Head of caudate nucleus (tissue), 42 donors: Measurements from ENCODE around the gene ITFG1.

ENCODE experiments used
- DNase-seq, 42 donors: peaks; one replicate each; pipeline versions ENCODE4 v3.0.0 to v3.0.0-alpha.2; 2020 to 2021; ENCODE audit warnings: mixed read lengths in 7 of 42
- intact Hi-C: fragments of 100-400 bp; cut with DNase I; formaldehyde crosslinking; loops from one replicate; pipeline ENCODE4 v1.15.0; 2022

ITFG1 gene

GRCh38 chr16:47304563-47304962 lies 156.3 kb downstream of the ITFG1 start:
- DNase-seq, result no peak
- intact Hi-C loops, result no loop called here

GRCh38 chr16:47299587-47299986 lies 161.3 kb downstream of the ITFG1 start:
- intact Hi-C loops, result no loop called here
- no peak for DNase-seq

- no peak for DNase-seq
- intact Hi-C loops, result no loop called here
Observed at GRCh38 chr16:47284999-47285398, 175.9 kb downstream of the ITFG1 start.

GRCh38 chr16:47278306-47278970 lies 182.4 kb downstream of the ITFG1 start:
- no peak for DNase-seq
- intact Hi-C loops, result no loop called here

GRCh38 chr16:47276522-47276921 lies 184.3 kb downstream of the ITFG1 start:
- no peak for DNase-seq
- intact Hi-C loops, result no loop called here

GRCh38 chr16:47262938-47263337 lies 197.9 kb downstream of the ITFG1 start:
- intact Hi-C loops, result no loop called here
- no peak for DNase-seq

GRCh38 chr16:47260503-47260902 lies 200.4 kb downstream of the ITFG1 start:
- intact Hi-C loops, result no loop called here

GRCh38 chr16:47258874-47259461 lies 201.9 kb downstream of the ITFG1 start:
- intact Hi-C loops, result no loop called here
- DNase-seq, result peak in 1 of 42 donors; percentile 16

More at GRCh38 chr16:47260503-47260902, 200.4 kb downstream of the ITFG1 start:
- DNase-seq, result no peak

GRCh38 chr16:47254756-47255155 lies 206.1 kb downstream of the ITFG1 start:
- DNase-seq, result no peak
- intact Hi-C loops, result no loop called here

GRCh38 chr16:47250983-47251382 lies 209.9 kb downstream of the ITFG1 start:
- intact Hi-C loops, result no loop called here
- DNase-seq, result no peak

- peak in 6 of 42 donors; percentile 4 to 65 (median 19) for DNase-seq
- intact Hi-C loops, result no loop called here
Observed at GRCh38 chr16:47247690-47248089, 213.2 kb downstream of the ITFG1 start.

- intact Hi-C loops, result no loop called here
- DNase-seq, result no peak
Observed at GRCh38 chr16:47244206-47244605, 216.7 kb downstream of the ITFG1 start.

GRCh38 chr16:47241061-47241460 lies 219.8 kb downstream of the ITFG1 start:
- intact Hi-C loops, result no loop called here
- DNase-seq, result no peak

- intact Hi-C loops, result no loop called here
- no peak for DNase-seq
Observed at GRCh38 chr16:47236716-47237115, 224.1 kb downstream of the ITFG1 start.

GRCh38 chr16:47230296-47230695 lies 230.6 kb downstream of the ITFG1 start:
- no peak for DNase-seq
- intact Hi-C loops, result no loop called here

GRCh38 chr16:47229053-47230050 lies 231.5 kb downstream of the ITFG1 start:
- intact Hi-C loops, result no loop called here

GRCh38 chr16:47228241-47228640 lies 232.6 kb downstream of the ITFG1 start:
- DNase-seq, result no peak
- intact Hi-C loops, result no loop called here

More at GRCh38 chr16:47229053-47230050, 231.5 kb downstream of the ITFG1 start:
- no peak for DNase-seq

GRCh38 chr16:47213761-47214440 lies 247.0 kb downstream of the ITFG1 start:
- no peak for DNase-seq
- intact Hi-C loops, result no loop called here

- DNase-seq, result no peak
- intact Hi-C loops, result no loop called here
Observed at GRCh38 chr16:47211218-47211617, 249.6 kb downstream of the ITFG1 start.
